DMS114 treated with DMSO at 0.1 percent for 48 hours (cell line): Measurements from ENCODE around the gene COL6A5.
"Not testable (repeated sequence)": the region's sequence is repeated elsewhere in the genome, so short reads cannot be mapped to it uniquely, and the experiment has no call there.

Experiments used
- DNase-seq: peaks from one replicate; lab custom pipeline; 2025; ENCODE audit not compliant: unreplicated experiment; lab: John Stamatoyannopoulos, UW

COL6A5 gene

GRCh38 chr3:130345487-130346079 is at the start of gene COL6A5:
COL6A5 (plus strand) TSS chr3:130345672; CDS start chr3:130373639, 27,967 bp downstream.
- DNase-seq, result no peak

- no peak for DNase-seq
These were observed 45.9 kb upstream of the COL6A5 start for GRCh38 chr3:130299531-130299930.

GRCh38 chr3:130300888-130301287 is 44.6 kb upstream of the COL6A5 start:
- no peak for DNase-seq

GRCh38 chr3:130310109-130310508 is 35.4 kb upstream of the COL6A5 start:
- no peak for DNase-seq

GRCh38 chr3:130312374-130312773 is 33.1 kb upstream of the COL6A5 start:
- DNase-seq, result no peak

- no peak for DNase-seq
These were observed 29.3 kb upstream of the COL6A5 start for GRCh38 chr3:130316169-130316568.

GRCh38 chr3:130323503-130323902 is 22.0 kb upstream of the COL6A5 start:
- no peak for DNase-seq

- DNase-seq, result no peak
These were observed 4.7 kb upstream of the COL6A5 start for GRCh38 chr3:130340766-130341165.

GRCh38 chr3:130341388-130341787 is 4.1 kb upstream of the COL6A5 start:
- no peak for DNase-seq

- DNase-seq, result no peak
These were observed 3.6 kb upstream of the COL6A5 start for GRCh38 chr3:130341882-130342281.

GRCh38 chr3:130342821-130343661 is 2.4 kb upstream of the COL6A5 start:
- DNase-seq, result no peak

GRCh38 chr3:130348258-130348657 is 2.8 kb downstream of the COL6A5 start:
- DNase-seq, result not testable (repeated sequence)

GRCh38 chr3:130354430-130354829 is 9.0 kb downstream of the COL6A5 start:
- DNase-seq, result no peak

GRCh38 chr3:130374033-130374432 is 28.6 kb downstream of the COL6A5 start:
- DNase-seq, result no peak

GRCh38 chr3:130374908-130375307 is 29.4 kb downstream of the COL6A5 start:
- DNase-seq, result no peak

GRCh38 chr3:130377960-130378676 is 32.6 kb downstream of the COL6A5 start:
- no peak for DNase-seq

GRCh38 chr3:130378677-130379191 is 33.3 kb downstream of the COL6A5 start:
- no peak for DNase-seq

- no peak for DNase-seq
These were observed 33.8 kb downstream of the COL6A5 start for GRCh38 chr3:130379274-130379673.

GRCh38 chr3:130380398-130380797 is 34.9 kb downstream of the COL6A5 start:
- DNase-seq, result no peak

- no peak for DNase-seq
These were observed 38.0 kb downstream of the COL6A5 start for GRCh38 chr3:130383424-130383823.

- DNase-seq, result no peak
These were observed 39.1 kb downstream of the COL6A5 start for GRCh38 chr3:130384476-130385025.
